Activated T-cell treated with anti-CD3 and anti-CD28 coated beads for 1 hour (primary cell): ENCODE measurements around the gene ATAD2B.
"Not testable (repeated sequence)": the region's sequence is repeated elsewhere in the genome, so short reads cannot be mapped to it uniquely, and the experiment has no call there.

Source experiments
- DNase-seq: peaks from one replicate; pipeline ENCODE4 v3.0.0-alpha.2; 2020; ENCODE audit warnings: low read depth

Gene ATAD2B

DNA sequence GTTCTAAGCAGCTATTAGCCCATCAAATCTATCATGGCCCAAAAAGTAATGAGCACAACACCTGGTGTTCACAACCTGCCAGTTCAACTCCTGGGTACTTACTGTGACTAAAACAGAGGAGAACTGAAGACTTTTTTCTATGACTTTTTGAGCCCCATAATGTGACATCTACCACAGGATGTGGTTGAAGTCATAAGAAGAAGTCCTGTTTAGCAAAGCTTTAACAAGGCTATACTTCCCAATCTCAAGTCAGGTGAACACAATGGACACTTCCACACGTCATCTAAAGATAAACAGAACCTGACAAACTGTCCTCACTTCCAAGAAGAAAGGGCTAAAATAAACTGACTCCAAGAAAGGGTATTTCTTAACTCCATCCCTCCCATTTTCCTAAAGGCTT, 138.8 kb downstream of the ATAD2B start:
- DNase-seq = no peak

DNA sequence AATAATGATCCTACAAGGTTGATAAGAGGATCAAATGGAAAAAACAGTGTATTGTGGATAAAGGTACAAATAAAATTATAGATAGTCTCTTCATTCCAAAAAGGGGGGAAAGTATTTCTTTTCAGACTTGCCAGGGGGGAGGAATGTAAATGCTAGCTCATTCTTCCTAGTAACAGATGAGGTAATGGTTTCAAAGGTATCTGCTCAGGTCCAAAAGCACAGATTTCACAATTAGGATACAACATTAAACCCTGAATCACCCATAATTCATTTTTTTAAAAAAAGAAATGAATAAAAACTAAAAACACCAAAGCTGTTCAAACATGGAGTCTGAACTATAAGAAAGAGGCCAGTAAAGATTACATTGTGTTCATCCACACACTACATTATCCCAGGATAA, 142.0 kb downstream of the ATAD2B start:
- DNase-seq = no peak

DNA sequence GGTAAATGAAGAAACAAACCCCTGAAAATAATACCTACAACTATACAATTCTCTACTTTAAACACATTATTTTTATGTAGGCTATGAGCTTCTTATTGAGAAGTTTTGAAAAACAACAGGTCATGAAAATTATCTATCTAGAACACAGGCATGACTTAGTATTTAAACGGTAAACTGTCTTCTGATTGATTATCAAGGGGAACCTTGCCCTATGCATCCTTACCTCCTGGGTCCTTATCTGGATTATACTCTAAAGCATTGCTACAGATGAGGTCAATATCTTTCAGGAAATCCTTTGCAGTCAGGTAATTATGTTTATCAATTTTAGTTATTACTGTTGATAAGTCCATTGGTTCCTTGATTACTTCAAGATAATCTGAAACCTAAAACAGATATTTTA, 144.3 kb downstream of the ATAD2B start:
- no peak for DNase-seq

DNA sequence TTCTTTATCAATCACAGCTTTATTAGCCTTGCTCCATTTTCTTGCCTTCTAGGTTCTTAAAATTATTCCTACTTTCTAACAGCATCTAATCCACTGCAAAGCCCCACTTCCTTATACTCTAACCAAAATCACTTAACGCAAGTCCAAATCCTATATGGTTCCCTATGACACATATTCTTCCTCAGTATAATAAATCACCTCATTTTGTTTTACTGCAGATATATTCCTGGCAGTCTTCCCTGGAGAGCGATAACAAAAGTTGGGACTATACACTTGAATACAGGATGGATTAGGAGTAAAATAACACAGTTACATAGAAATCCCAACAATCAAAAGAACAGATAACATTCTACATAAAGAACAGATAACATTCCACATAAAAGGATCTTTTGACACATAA, 144.8 kb downstream of the ATAD2B start:
- no peak for DNase-seq

DNA sequence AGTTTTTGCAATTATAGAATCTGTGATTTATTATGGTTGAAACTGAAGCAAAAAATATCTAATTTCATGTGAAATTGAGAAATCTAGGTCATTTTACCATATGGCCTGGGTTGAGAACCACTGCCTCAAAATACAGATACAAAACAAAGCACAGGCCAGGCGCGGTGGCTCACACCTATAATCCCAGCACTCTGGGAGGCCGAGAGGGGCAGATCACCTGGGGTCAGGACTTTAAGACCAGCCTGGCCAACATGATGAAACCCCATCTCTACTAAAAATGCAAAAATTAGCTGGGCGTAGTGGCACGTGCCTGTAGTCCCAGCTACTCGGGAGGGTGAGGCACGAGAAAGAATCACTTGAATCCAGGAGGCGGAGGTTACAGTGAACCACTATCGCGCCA, 146.5 kb downstream of the ATAD2B start:
- not testable (repeated sequence) for DNase-seq

DNA sequence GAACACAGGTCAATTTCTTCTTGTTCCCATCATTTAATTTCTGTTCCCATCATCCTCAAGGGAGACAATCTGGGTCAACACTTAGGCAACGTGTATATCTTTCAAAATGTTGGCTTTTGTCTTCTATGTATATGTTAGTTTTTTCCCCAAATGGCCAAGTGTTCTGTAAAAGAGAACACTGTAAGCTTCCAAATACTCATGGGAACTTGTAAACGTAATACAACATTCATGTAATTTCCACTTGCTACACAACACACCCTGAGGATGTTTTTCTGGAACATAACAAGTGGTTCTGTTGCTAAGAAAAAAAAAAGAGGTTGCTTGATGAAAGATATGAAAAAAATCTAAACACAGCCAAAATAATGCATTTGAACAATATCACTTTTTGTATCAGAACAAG, 149.1 kb downstream of the ATAD2B start:
- DNase-seq = no peak

DNA sequence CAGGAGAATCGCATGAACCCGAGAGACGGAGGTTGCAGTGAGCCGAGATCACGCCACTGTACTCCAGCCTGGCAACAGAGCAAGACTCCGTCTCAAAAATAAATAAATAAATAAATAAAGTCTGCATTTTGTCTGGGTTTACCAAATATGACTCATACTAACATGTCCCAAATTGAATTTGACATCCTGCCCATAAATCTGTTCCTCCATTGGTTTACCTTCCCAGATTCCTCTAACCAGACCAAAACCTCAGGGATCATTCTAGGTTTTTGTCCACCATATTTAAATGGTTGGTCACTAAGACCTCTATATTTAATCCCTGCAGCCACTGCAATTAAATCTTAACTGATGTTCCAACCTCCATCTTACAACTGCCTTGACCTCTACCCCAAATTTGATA, 150.9 kb downstream of the ATAD2B start:
- DNase-seq = no peak

DNA sequence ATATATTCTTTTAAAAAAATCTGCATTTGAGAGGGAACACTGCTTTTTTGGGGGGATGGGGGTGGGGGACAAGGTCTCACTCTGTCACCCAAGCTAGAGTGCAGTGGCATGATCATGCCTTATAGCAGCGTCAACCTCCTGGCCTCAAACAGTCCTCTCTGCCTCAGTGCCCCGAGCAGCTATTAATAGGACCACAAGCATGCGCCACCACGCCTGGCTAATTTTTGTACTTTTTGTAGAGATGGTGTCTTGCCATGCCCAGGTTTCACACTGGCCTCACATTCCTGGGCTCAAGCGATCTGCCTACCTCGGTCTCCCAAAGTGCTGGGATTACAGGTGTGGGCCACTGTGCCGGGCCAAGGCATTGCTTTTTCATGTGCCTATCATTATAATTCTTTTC, 154.2 kb downstream of the ATAD2B start:
- no peak for DNase-seq

DNA sequence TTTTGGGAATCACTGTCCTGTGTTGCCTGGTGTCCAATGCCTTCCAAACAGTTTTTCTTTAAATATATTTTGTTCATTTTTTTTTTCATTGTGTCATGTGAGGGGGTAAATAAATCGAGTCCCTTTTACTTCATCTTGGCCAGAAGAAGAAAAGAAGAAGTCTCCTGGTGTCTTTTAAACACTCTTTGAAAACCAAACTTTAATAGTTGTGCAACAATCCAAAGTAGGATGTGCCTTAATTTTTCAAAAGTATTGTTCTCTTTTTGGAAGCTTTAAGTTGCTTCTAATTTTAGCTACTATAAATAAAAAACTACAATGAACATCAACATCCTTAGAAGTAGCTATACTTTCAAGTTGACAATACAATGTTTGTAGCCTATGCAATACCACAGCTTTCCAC, 154.9 kb downstream of the ATAD2B start:
- no peak for DNase-seq

DNA sequence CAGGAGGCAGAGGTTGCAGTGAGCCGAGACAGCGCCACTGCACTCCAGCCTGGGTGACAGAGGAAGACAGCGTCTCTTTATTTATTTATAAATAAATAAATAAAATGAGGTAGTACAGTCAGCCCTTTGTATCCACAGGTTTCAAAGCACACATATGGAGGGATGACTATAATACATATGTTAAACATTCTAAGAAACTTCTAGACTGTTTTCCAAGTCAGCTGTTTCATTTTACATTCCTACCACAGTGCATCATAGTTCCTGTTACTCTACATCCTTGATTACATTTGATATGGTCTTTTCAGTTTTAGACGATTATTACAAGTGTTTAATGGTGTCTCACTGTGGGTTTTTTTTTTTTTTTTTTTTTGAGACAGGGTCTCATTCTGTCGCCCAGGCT, 157.6 kb downstream of the ATAD2B start:
- no peak for DNase-seq

DNA sequence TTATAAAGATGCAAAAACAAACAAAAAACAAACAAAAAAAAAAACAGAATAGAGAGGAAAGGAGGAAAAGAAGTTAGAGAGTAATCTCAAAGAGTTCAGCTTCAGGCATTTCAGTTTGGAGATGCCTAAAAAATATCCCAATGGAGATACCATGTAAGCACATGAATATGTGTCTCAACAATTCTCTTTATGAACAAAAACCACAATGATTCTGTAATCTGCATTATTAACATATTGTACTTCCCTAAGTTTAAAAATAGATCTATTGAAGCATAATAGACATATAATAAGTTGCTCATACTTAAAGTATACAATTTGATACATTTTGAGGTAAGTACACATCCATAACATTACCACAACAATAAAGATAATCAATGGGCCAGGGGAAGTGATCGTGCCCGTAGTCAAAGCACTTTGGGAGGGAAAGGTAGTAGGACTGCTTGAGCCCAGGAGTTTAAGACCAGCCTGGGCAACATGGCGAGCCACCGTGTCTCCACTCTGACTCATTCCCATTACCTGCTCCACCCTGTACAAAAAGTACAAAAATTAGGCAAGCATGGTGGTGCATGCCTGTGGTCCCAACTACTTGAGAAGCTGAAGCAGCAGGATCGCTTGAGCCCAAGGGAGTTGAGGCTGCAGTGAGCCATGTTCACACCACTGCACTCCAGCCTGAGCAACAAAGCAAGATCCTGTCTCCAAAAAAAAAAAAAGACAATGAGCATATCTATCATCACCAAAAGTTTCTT, 158.9 kb downstream of the ATAD2B start:
- no peak for DNase-seq

DNA sequence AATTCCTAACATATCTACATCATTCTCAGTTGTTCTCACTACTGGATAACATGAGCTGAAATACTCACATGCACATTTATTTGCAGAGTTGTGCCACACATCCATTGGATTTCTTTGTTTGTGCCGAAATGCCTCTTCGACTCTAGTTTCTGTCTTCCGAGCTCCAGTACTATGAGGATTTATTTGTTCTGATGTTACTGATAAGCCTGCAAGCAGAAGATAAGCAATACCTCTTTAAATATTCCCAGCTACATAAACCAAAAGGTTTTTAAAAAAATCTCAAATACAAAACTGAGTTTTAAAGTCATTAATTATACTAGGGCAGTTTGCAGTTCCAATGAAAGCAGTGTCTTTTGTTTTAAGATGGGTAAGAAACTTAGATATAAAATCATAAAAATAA, 164.8 kb downstream of the ATAD2B start:
- no peak for DNase-seq

DNA sequence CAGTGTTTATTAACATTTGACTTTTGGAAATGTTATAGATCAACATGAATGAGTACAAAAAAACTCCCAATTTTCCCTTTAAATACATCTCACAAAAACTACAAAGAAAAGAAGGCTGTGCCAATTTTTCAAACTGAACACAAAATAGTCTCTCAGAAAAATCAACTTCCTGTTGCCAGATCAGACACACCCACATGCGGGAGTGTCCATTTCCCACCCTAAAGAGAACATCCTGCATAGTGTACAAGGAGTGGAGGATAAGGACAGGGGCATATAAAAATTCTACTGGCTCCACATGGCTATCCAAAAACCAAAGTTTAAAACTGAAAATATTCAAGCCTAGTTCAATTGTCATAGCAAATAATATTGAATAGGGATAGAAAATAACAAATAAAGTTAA, 165.3 kb downstream of the ATAD2B start:
- no peak for DNase-seq

DNA sequence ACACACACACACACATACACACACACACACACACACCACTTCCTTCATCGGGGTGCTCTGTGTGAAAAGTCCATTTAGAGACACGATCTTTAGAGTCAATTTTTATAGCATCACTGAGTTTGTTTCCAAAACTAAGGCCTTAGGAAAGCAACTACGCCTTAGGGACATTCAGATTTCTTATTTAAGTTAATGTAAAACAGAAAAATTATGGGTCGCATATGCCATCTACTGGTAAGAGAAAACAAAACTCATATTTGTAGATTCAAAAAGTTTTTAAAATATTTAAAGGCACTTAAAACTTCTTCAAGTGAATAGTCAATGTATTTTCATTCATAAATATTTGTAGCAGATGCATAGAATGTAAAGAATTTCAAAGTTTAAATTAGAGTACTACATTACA, 166.2 kb downstream of the ATAD2B start:
- no peak for DNase-seq

DNA sequence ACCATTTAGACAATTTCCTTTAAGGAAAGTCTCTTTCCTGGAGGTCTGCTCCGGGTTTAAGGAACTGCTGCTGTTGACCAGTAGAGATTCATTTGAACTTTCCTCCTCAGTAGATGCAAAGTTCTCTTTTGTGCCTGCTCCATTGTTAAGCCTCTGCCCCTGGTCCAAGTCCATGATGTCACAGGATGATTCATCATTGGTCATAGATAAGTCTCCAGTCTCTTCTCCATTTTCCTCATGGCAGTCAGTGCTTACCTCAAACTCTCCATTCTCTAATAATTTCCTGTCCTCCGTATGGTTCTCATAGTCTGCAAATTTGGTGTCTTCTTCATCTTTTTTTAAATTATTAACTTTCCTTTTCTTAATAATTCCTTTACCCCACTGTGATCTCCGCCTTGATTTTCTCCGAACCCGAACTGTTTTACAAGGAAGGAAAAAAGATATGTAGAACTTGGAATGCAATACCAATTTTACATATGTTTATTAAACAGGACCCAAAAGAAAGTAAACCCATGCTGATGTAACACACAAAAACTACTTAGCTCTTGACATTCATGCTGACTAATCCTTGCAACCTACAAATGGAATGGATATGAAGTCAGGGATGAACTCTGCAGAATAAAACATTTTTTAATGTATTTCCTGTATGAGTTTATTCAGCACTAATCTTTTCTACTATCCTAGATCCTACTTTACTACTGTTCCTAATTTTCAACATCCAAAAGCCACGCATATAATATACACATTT, 169.1 kb downstream of the ATAD2B start:
- no peak for DNase-seq

DNA sequence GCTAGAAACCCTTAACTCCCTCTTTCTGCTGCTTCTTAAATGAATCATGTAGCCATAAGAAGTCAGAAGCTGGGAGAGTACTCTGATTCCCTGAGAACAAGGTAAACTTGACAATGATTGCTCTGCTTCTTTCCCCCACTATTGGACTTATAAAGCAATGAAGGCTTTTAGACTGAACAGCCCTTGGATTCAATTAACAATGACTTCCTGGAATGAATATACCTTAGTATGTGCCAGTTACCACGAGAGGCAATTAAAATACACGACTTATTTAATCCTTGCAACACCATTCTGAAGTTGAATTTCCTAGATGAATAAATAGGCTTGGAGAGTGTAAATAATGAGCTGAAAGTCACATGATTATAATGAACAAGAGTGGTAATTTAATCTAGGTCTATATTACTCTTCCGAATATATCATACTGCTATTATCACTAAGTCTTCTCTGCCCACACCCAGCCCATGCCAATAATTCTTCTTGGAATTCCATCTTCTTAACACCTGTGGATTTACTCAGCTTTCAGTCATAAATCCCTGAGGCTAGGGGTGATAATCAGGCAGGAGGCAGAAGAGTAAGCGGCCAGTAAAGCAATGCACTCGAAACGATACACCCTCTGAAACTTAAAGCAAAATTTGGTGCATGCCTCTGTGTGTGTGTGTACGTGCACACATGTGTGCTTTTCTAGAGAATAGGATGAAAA, 170.2 kb downstream of the ATAD2B start:
- DNase-seq = no peak

DNA sequence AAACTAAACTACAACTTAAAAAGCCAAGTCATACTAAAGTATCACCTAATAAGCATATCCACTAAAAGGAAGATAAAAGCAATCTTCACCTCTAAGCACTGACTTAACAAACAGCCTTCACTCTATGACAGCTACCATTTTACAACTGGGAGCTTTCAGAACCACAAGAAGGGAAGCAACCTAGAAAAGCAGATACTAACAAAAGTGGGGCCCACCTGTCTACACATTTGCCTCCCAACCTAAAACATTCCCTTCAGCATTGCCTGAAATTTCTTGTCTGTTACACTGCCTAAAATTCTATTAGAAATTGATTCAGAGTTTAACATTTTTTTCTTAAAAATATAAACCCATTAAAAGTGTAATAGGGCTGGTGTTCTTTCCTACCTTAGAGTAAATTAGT, 172.0 kb downstream of the ATAD2B start:
- no peak for DNase-seq

DNA sequence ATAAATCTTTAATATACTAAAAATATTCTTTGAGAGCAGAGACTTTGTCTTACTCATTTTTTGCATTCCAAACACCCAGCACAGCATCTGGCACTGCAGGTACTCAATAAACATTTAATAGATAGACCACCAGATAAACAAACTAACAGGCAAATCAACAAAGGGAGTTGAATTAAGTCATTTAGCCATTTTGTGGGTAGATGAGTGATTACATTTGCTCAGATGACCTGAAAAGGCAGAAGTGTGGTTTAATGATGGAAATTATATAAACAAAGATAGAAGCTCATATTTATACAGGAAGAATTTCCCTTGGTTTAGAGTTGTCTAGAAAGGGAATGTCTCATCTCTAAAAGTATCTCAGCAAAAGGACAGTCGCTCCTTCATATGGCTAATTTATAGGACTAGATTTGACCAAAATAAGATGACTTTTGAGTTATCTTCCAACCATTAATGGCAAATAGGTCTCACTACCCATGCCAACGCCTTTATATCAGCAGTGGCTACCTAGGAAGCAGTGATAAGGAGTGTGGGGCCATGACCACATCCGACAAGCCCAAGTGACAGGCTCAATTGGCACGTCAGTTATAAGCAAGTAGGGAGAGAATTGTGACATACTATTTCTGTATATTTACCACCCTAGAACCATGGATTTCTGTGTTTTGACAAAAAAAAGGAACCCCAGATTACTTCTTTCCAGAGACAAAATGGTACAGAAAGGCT, 173.5 kb downstream of the ATAD2B start:
- DNase-seq = no peak

DNA sequence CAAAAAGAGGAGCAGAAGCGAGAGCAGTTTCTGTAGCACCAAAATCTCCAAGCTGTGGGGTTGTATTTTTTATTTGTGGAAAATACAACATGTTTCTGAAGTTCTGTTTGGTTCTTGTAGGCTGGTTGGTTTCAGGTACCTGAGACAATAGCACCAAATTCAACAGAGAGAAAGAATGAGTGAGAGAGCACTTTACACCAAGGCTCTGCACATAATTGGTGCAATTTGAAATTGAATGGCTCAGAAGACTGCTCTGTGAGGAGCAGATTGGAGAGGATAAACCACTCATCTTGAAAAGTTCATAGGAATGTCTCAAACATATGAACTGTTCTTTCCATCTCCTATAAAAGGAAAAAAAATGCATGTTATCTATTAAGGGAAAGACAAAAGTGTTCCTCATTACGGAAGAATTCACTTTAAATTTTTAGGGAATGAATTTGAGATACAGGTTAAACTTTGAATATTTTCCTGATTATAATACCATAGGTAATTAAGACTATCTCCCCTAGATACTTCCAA, 175.1 kb downstream of the ATAD2B start:
- DNase-seq = no peak

DNA sequence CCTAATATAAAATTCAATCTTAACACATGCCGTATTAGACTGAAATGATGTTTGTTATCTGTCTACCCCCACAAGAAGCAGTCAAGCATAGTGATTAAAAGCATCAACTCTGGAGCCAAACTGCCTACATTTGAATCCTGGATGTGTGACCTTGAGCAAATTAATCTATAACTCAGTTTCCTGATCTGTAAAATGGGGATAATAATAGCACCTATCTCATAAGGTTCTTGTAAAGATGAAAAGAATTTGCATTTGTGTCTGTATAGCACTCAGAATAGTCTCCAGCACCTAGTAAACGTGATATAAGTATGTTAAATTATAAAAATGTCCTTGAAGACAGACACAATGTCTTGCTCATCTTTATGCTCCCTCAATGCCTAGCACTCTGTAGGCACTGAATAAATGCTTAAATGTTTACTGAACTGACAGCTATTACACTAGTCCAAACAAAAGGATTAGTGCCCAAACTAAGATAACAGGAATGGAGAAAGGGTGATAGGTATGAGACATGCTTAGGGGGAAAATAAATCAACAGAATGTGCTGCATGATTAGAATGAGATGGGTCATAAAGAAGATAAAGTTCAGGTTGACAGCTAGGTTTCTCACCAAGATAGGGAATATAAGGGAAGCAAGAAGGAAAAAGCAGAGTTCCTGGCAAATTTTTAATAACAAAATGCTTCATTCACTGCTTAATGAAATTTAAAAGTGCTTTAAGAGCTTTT, 180.6 kb downstream of the ATAD2B start:
- no peak for DNase-seq

DNA sequence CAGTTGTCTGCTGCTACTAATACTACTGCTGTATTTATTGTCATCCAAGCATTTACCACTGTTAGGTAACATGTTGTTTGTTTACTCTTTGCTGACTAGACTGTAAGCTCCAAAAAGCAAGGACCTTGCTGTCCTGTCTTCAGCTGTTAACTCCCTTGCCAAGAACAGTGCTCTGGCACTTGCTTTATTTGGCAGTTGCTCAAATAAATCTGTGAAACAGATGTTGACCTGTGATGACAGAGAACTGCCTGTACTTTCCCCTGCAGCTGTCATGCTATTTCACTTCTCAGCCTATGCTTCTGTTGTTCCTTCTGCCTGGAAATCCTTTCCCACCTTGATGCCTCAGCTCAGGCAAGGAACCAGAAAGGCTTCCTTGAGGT, 181.2 kb downstream of the ATAD2B start:
- no peak for DNase-seq
